IMR-90 (cell line): ENCODE results near the gene GLCE. TPM values are rescaled to one million over a fixed set of nuclear protein-coding genes. Genes with fewer than 3 reads are reported as not detected.
A peak's percentile ranks its signal among the peaks of the same experiment; 100 is the strongest.

ENCODE experiments used
- ATAC-seq: fragments of 200-7000 bp; cut with Tn5 transposase; 2 replicates; pipeline ENCODE4 v1.9.1; 2020; ENCODE audit warnings: low read depth, mild to moderate bottlenecking, moderate library complexity
- BruUV-seq: library from RNA; stranded (reverse); fragments of 400-500 nt; replicated peaks from 2 replicates; lab custom pipeline; 2021; lab: Mats Ljungman, UMichigan
- CTCF ChIA-PET: fragments of 300-600 bp; formaldehyde crosslinking; extraction: SDS; loops from one replicate; lab custom pipeline; 2021; ENCODE audit warnings: antibody characterized with exemption; lab: Yijun Ruan, JAX
- POLR2A ChIA-PET: fragments of 300-600 bp; sonication (Branson Sonifier 250); formaldehyde crosslinking; loops from one replicate; lab custom pipeline; 2022; ENCODE audit warnings: antibody characterized with exemption; ENCODE audit not compliant: unreplicated experiment; lab: Charles Lee
- DNase-seq: peaks from one replicate; pipeline ENCODE4 v3.0.0; 2013
- H2AFZ ChIP-seq: replicated peaks from 2 replicates; pipeline ENCODE3; 2013; ENCODE audit warnings: low read length, mild to moderate bottlenecking; ENCODE audit not compliant: poor library complexity
- H2AK5ac ChIP-seq: 2 replicates; pipeline ENCODE4 v1.6.1; 2013; ENCODE audit warnings: low read depth, low read length, inconsistent platforms
- H2AK9ac ChIP-seq: replicated peaks from 2 replicates; pipeline ENCODE3; 2013; ENCODE audit warnings: mild to moderate bottlenecking, low read depth, low read length, moderate library complexity; ENCODE audit not compliant: poor library complexity
- H2BK120ac ChIP-seq: 2 replicates; pipeline ENCODE4 v1.6.1; 2013; ENCODE audit warnings: low read depth, low read length, inconsistent platforms
- H2BK15ac ChIP-seq: 3 replicates; pipeline ENCODE4 v1.6.1; 2013; ENCODE audit warnings: low read depth, low read length, inconsistent platforms
- H2BK20ac ChIP-seq: 2 replicates; pipeline ENCODE4 v1.6.1; 2013; ENCODE audit warnings: low read depth, mild to moderate bottlenecking, inconsistent platforms, low read length, moderate library complexity
- H2BK5ac ChIP-seq: 2 replicates; pipeline ENCODE4 v1.6.1; 2013; ENCODE audit warnings: mild to moderate bottlenecking, low read depth, low read length, inconsistent platforms; ENCODE audit not compliant: poor library complexity, severe bottlenecking
- H3K14ac ChIP-seq: replicated peaks from 2 replicates; pipeline ENCODE4 v1.6.1; 2013; ENCODE audit warnings: low read depth, low read length, inconsistent platforms
- H3K18ac ChIP-seq: 2 replicates; pipeline ENCODE4 v1.6.1; 2013; ENCODE audit warnings: low read depth, low read length, control low read depth
- H3K23ac ChIP-seq: 2 replicates; pipeline ENCODE4 v1.6.1; 2013; ENCODE audit warnings: low read depth, low read length, inconsistent platforms
- H3K27ac ChIP-seq: 2 replicates; pipeline ENCODE4 v1.5.1; 2013; ENCODE audit warnings: mild to moderate bottlenecking, control low read depth, low read length; ENCODE audit not compliant: insufficient read depth
- H3K27me3 ChIP-seq: 2 replicates; pipeline ENCODE4 v1.6.1; 2013; ENCODE audit warnings: low read length; ENCODE audit not compliant: control insufficient read depth, insufficient read depth
- H3K36me3 ChIP-seq: 2 replicates; pipeline ENCODE4 v1.6.1; 2013; ENCODE audit warnings: low read length, mixed read lengths; ENCODE audit not compliant: control insufficient read depth, insufficient read depth
- H3K4ac ChIP-seq: 2 replicates; pipeline ENCODE4 v1.6.1; 2013; ENCODE audit warnings: low read depth, low read length, inconsistent platforms
- H3K4me1 ChIP-seq: 2 replicates; pipeline ENCODE4 v1.6.1; 2013; ENCODE audit warnings: low read length, mixed read lengths; ENCODE audit not compliant: control insufficient read depth, insufficient read depth
- H3K4me2 ChIP-seq: 2 replicates; pipeline ENCODE4 v1.6.1; 2013; ENCODE audit warnings: low read depth, mild to moderate bottlenecking, control low read depth, low read length, moderate library complexity
- H3K4me3 ChIP-seq: 2 replicates; pipeline ENCODE4 v1.5.1; 2013; ENCODE audit warnings: low read depth, mild to moderate bottlenecking, control low read depth, low read length, moderate library complexity; ENCODE audit not compliant: insufficient read depth
- H3K56ac ChIP-seq: 2 replicates; pipeline ENCODE4 v1.6.1; 2013; ENCODE audit warnings: low read length, inconsistent platforms; ENCODE audit not compliant: insufficient read depth; ENCODE audit errors: extremely low read depth
- H3K79me1 ChIP-seq, 2 experiments: 2 replicates each; pipeline ENCODE4 v1.6.1; 2013; ENCODE audit warnings: low read length in 2 of 2, inconsistent platforms in 1 of 2, low read depth in 1 of 2
- H3K9ac ChIP-seq: 2 replicates; pipeline ENCODE4 v1.6.1; 2013; ENCODE audit warnings: low read depth, low read length, control low read depth
- H3K9me1 ChIP-seq: 2 replicates; pipeline ENCODE4 v1.6.1; 2013; ENCODE audit warnings: low read length, inconsistent platforms; ENCODE audit not compliant: insufficient read depth
- H3K9me3 ChIP-seq: 2 replicates; pipeline ENCODE4 v1.6.1; 2013; ENCODE audit warnings: low read length; ENCODE audit not compliant: control insufficient read depth, insufficient read depth
- H4K20me1 ChIP-seq: 2 replicates; pipeline ENCODE4 v1.6.1; 2013; ENCODE audit warnings: low read length, inconsistent platforms; ENCODE audit not compliant: insufficient read depth
- H4K5ac ChIP-seq: 2 replicates; pipeline ENCODE4 v1.6.1; 2013; ENCODE audit warnings: mild to moderate bottlenecking, low read depth, low read length, control low read depth
- H4K8ac ChIP-seq, 2 experiments: 2 replicates each; pipeline ENCODE4 v1.6.1; 2013; ENCODE audit warnings: low read depth in 2 of 2, low read length in 2 of 2, control low read depth in 1 of 2, inconsistent platforms in 1 of 2
- H4K91ac ChIP-seq: 2 replicates; pipeline ENCODE4 v1.6.1; 2013; ENCODE audit warnings: low read depth, low read length, inconsistent platforms; ENCODE audit not compliant: insufficient read depth
- CHD1 ChIP-seq: IDR thresholded peaks from 2 replicates; pipeline ENCODE4 v1.6.1; 2012; ENCODE audit warnings: low read depth, low read length, improper control_type of control experiment
- FOS ChIP-seq: fragments of 150-350 bp; IDR thresholded peaks from 2 replicates; pipeline ENCODE4 v1.6.1; 2016; ENCODE audit warnings: low read depth, low read length
- MAZ ChIP-seq: IDR thresholded peaks from 2 replicates; pipeline ENCODE4 v1.6.1; 2012; ENCODE audit warnings: low read depth, mild to moderate bottlenecking, low read length, improper control_type of control experiment, moderate library complexity, borderline replicate concordance
- POLR2A ChIP-seq: IDR thresholded peaks from 2 replicates; pipeline ENCODE4 v1.6.1; 2012; ENCODE audit warnings: mild to moderate bottlenecking, low read depth, low read length
- RCOR1 ChIP-seq: IDR thresholded peaks from 2 replicates; pipeline ENCODE4 v1.6.1; 2012; ENCODE audit warnings: mild to moderate bottlenecking, low read length, improper control_type of control experiment; ENCODE audit not compliant: insufficient replicate concordance
- WGBS, 2 experiments: methylation state at CpG; one replicate each; pipeline versions ENCODE4 v1.1.5 to v1.1.7; 2013; ENCODE audit warnings: missing lambda C conversion rate in 2 of 2; ENCODE audit not compliant: insufficient read length in 1 of 2; ENCODE audit errors: extremely low coverage in 2 of 2; 5-methylcytosine and 5-hydroxymethylcytosine counted together
- dilution Hi-C: fragments of 300-500 bp; cut with HindIII; formaldehyde crosslinking; loops from one replicate; pipeline ENCODE4 v1.14.3; 2018; ENCODE audit warnings: low sequenced_read_pairs; ENCODE audit not compliant: unreplicated experiment
- in situ Hi-C: fragments of 300-500 bp; cut with MboI; formaldehyde crosslinking; loops from 3 replicates; pipeline ENCODE4 v1.14.3; 2019; ENCODE audit warnings: low sequenced_read_pairs, inconsistent platforms, mixed read lengths
- intact Hi-C: fragments of 100-400 bp; cut with micrococcal nuclease; formaldehyde crosslinking; loops from 2 replicates; pipeline ENCODE4 v1.10.0; 2022
- polyA plus RNA-seq, 3 experiments: library from polyadenylated mRNA; depleted of rRNA; stranded (reverse); fragments of >200 nt; gene quantifications; 2 replicates each; pipeline ENCODE4 v1.2.3, GENCODE V29; 2012; ENCODE audit warnings: low replicate concordance in 1 of 3
- total RNA-seq: library from RNA; depleted of rRNA; stranded (reverse); fragments of >200 nt; gene quantifications from 2 replicates; pipeline ENCODE4 v1.2.3, GENCODE V29; 2012

Gene GLCE
- total and polyA plus RNA-seq, 2 of the 4 experiments (the other 2 are of a cell fraction): 15.3 to 29.6 TPM

GRCh38 chr15:69128667-69129311 is 31.6 kb upstream of the GLCE start:
- ChIA-PET POLR2A (no interaction called here), CTCF (interaction anchor here (0.9 kb wide), 1 partner anchor 9 kb away, joined by 3 read pairs; no protein-coding TSS in a partner anchor)
- DNase-seq (no peak), ATAC-seq (0 out of 2 replicates have a peak, but pooled peaks have one; percentile 41)
- dilution Hi-C loops (no loop called here), in situ Hi-C loops (no loop called here), intact Hi-C loops (loop anchor here (5.0 kb wide), 1 partner anchor 46 kb away; no protein-coding TSS in a partner anchor)
- Histone ChIP-seq H4K91ac (no peak overlapping the region), H3K14ac (no peak overlapping the region), H4K20me1 (no peaks in the 10 kb centered on the region), H4K8ac (no peak overlapping the region), H3K9me1 (peaks cover 2% of the 10 kb centered on the region; the same call in 1 of the 2 replicates), H4K5ac (peak overlapping the region; percentile 25; the same call in 1 of the 2 replicates), H3K27me3 (peaks cover 28% of the 10 kb centered on the region), H2AK5ac (no peak overlapping the region), H2AK9ac (no peak overlapping the region), H3K4me3 (no peak overlapping the region), H3K36me3 (no peaks in the 10 kb centered on the region), H2BK120ac (no peak overlapping the region), H3K56ac (no peak overlapping the region), H2AFZ (no peak overlapping the region), H3K4ac (no peak overlapping the region), H2BK15ac (no peak overlapping the region), H3K4me2 (no peak overlapping the region; the same call in 1 of the 2 replicates), H2BK20ac (no peak overlapping the region), H2BK5ac (no peak overlapping the region), H3K79me1 (no peaks in the 10 kb centered on the region), H3K18ac (peak overlapping the region; percentile 14; the same call in 1 of the 2 replicates), H3K27ac (peak overlapping the region; percentile 24; the same call in 1 of the 2 replicates), H3K9me3 (no peaks in the 10 kb centered on the region), H3K9ac (no peak overlapping the region), H3K23ac (no peak overlapping the region), H3K4me1 (peaks cover 15% of the 10 kb centered on the region)
- BruUV-seq: no TSS peak
- TF ChIP-seq FOS (no peak), POLR2A (no peak), MAZ (no peak), CHD1 (no peak), RCOR1 (no peak)
- 90% methylated on average over 2 of the region's 2 CpGs; no CpG with 5 or more reads in 1 of the 2 experiments for WGBS, 2 experiments
